KMS-11 (cell line): ENCODE measurements around the gene OSBPL9.

Experiments used
- H2AFZ ChIP-seq: fragments of 200-600 bp; sonication (generic); 2 replicates; pipeline ENCODE4 v1.6.1; 2016; ENCODE audit warnings: antibody characterized with exemption, mixed run types, low read depth
- H3K27ac ChIP-seq: fragments of 200-600 bp; sonication (generic); 2 replicates; pipeline ENCODE4 v1.6.1; 2016; ENCODE audit warnings: mild to moderate bottlenecking, mixed run types
- H3K27me3 ChIP-seq: fragments of 200-600 bp; sonication (generic); 2 replicates; pipeline ENCODE4 v1.6.1; 2017; ENCODE audit warnings: mild to moderate bottlenecking, low read depth, mixed run types, moderate library complexity; ENCODE audit not compliant: insufficient read depth
- H3K36me3 ChIP-seq: fragments of 200-600 bp; sonication (generic); 2 replicates; pipeline ENCODE4 v1.6.1; 2017; ENCODE audit warnings: mild to moderate bottlenecking, mixed run types; ENCODE audit not compliant: insufficient read depth
- H3K4me1 ChIP-seq: fragments of 200-600 bp; sonication (generic); 2 replicates; pipeline ENCODE4 v1.6.1; 2016; ENCODE audit warnings: mild to moderate bottlenecking, low read depth, mixed run types; ENCODE audit not compliant: poor library complexity, severe bottlenecking
- H3K4me2 ChIP-seq: fragments of 200-600 bp; sonication (generic); 2 replicates; pipeline ENCODE4 v1.7.0; 2016; ENCODE audit warnings: mild to moderate bottlenecking, mixed run types
- H3K4me3 ChIP-seq: fragments of 200-600 bp; sonication (generic); IDR thresholded peaks from 2 replicates; pipeline ENCODE4 v1.6.1; 2017; ENCODE audit warnings: low read depth, low read length, mixed read lengths; ENCODE audit not compliant: insufficient read depth
- H3K79me2 ChIP-seq: fragments of 200-600 bp; sonication (generic); 2 replicates; pipeline ENCODE4 v1.6.1; 2016; ENCODE audit warnings: low read depth, mixed run types; ENCODE audit not compliant: insufficient read depth
- H3K9ac ChIP-seq: fragments of 200-600 bp; sonication (generic); 2 replicates; pipeline ENCODE4 v1.6.1; 2016; ENCODE audit warnings: mild to moderate bottlenecking, mixed run types
- H4K20me1 ChIP-seq: fragments of 200-600 bp; sonication (generic); 2 replicates; pipeline ENCODE4 v1.6.1; 2016; ENCODE audit warnings: mild to moderate bottlenecking, mixed run types; ENCODE audit not compliant: insufficient read depth
- CTCF ChIP-seq: fragments of 200-600 bp; sonication (generic); conservative IDR thresholded peaks from 2 replicates; pipeline ENCODE4 v1.6.1; 2017; ENCODE audit warnings: low read depth, mild to moderate bottlenecking, antibody characterized with exemption, low read length, moderate library complexity, mixed read lengths

OSBPL9 gene

GRCh38 chr1:51669272-51669671, 52.4 kb downstream of the OSBPL9 start:
- Histone ChIP-seq H3K4me2 (no peak overlapping the region), H2AFZ (no peak overlapping the region), H4K20me1 (no peaks in the 10 kb centered on the region), H3K27me3 (no peaks in the 10 kb centered on the region), H3K9ac (no peak overlapping the region), H3K36me3 (no peaks in the 10 kb centered on the region), H3K27ac (no peak overlapping the region), H3K4me3 (no peak overlapping the region), H3K4me1 (no peaks in the 10 kb centered on the region), H3K79me2 (no peaks in the 10 kb centered on the region)
- TF ChIP-seq CTCF, result no peak

- Histone ChIP-seq H3K27me3 (no peaks in the 10 kb centered on the region), H3K4me1 (no peaks in the 10 kb centered on the region), H3K27ac (no peak overlapping the region), H3K4me3 (no peak overlapping the region), H4K20me1 (no peaks in the 10 kb centered on the region), H3K79me2 (no peaks in the 10 kb centered on the region), H3K4me2 (no peak overlapping the region), H2AFZ (no peak overlapping the region), H3K36me3 (no peaks in the 10 kb centered on the region), H3K9ac (no peak overlapping the region)
- no peak for TF ChIP-seq CTCF
Observed at GRCh38 chr1:51669816-51670215, 52.9 kb downstream of the OSBPL9 start.

GRCh38 chr1:51671527-51672325, 54.8 kb downstream of the OSBPL9 start:
- Histone ChIP-seq H3K9ac (no peak overlapping the region), H4K20me1 (no peaks in the 10 kb centered on the region), H3K27ac (no peak overlapping the region), H3K4me1 (no peaks in the 10 kb centered on the region), H3K4me3 (no peak overlapping the region), H3K4me2 (no peak overlapping the region), H2AFZ (no peak overlapping the region), H3K79me2 (no peaks in the 10 kb centered on the region), H3K36me3 (no peaks in the 10 kb centered on the region), H3K27me3 (no peaks in the 10 kb centered on the region)
- no peak for TF ChIP-seq CTCF

- H4K20me1 ChIP-seq, result no peaks in the 10 kb centered on the region
- no peaks in the 10 kb centered on the region for H3K27me3 ChIP-seq
- TF ChIP-seq CTCF, result no peak
- no peak overlapping the region for H2AFZ ChIP-seq
- H3K9ac ChIP-seq, result no peak overlapping the region
- no peak overlapping the region for H3K4me2 ChIP-seq
- H3K36me3 ChIP-seq, result no peaks in the 10 kb centered on the region
- no peaks in the 10 kb centered on the region for H3K79me2 ChIP-seq
- H3K27ac ChIP-seq, result no peak overlapping the region
- no peak overlapping the region for H3K4me3 ChIP-seq
- no peaks in the 10 kb centered on the region for H3K4me1 ChIP-seq
Observed at GRCh38 chr1:51673279-51673678, 56.4 kb downstream of the OSBPL9 start.
